Hematopoietic multipotent progenitor cell (in vitro differentiated cells): ENCODE results near the gene CCL18. TPM values are rescaled to one million over a fixed set of nuclear protein-coding genes. Genes with fewer than 3 reads are reported as not detected.
"Not testable (repeated sequence)": the region's sequence is repeated elsewhere in the genome, so short reads cannot be mapped to it uniquely, and the experiment has no call there.

Experiments
- DNase-seq, 3 donors: peaks; one replicate each; pipeline ENCODE4 v3.0.0-alpha.2; 2011 to 2015; ENCODE audit warnings: low read depth in 2 of 3, low spot score in 2 of 3
- total RNA-seq: library from RNA; depleted of rRNA; stranded (reverse); fragments of >200 nt; gene quantifications from one replicate; pipeline ENCODE4 v1.2.3, GENCODE V29; 2012

CCL18 gene, protein sequence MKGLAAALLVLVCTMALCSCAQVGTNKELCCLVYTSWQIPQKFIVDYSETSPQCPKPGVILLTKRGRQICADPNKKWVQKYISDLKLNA
- not detected for total RNA-seq

DNA sequence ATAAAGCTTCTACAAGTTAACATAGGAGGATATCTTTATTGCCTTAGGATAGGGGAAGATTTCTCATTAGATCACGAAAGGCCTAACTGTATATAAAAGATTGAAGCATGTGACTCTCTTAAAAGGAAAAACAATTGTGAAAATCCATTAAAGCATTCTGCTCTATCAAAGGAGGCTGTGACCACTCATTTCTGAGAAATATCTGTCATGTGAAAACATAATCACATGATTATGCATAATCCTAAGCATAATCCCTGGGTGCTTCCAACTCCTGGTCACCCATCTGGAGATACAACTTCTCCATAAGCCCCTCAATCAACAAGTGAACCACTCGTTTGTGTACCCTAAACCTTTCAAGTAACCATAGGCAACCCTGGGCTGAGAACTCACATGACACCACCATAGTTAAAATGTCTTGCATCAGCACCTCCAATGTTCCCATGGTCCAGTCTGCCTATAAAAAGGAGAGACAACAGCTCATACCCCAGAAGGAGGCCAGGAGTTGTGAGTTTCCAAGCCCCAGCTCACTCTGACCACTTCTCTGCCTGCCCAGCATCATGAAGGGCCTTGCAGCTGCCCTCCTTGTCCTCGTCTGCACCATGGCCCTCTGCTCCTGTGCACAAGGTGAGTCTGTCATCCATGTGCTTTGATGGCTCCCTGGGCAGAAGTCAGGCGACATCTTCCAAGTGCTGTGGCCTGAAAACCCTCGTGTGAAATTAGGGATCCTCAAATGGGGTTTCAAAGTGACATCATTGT is at the start of gene CCL18:
TSS of gene CCL18 (plus strand) at position 487 of the 756 bp plus-strand sequence. CDS start at position 558, 71 bp downstream.
- DNase-seq = no peak

DNA sequence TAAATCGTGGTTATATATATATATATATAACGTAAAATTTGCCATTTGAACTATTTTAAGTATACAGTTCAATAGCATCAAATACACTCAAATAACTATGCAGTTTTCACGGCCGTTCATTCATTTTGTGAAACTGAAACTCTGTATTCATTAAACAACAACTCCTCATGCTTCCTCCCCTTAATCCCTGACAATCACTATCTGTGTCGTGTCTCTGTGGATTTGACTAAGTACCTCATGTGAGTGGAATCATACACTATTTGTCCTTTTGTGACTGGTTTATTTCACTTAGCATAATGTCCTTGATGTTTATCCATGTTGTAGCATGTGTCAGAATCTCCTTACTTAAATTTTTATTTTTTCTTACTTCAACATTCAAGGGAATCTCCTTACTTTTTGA is 49.1 kb upstream of the CCL18 start:
- no peak for DNase-seq

- DNase-seq = not testable (repeated sequence)
Observed at GRCh38 chr17:36015895-36016294, 48.2 kb upstream of the CCL18 start.

DNA sequence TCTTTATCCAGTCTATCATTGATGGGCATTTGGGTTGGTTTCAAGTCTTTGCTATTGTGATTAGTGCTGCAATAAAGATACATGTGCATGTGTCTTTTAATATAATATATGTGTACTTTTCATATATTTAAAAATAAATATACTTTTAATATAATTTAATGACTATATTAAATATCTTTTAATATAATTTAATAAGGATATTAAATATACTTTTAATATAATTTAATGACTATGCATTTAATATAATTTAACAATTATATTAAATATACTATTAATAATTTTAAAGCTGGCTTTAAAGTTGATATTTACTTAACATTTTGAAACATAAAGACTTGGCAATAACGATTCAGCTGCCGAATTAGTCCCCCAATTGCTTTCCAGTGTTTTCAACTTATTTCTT is 47.5 kb upstream of the CCL18 start:
- DNase-seq = no peak

DNA sequence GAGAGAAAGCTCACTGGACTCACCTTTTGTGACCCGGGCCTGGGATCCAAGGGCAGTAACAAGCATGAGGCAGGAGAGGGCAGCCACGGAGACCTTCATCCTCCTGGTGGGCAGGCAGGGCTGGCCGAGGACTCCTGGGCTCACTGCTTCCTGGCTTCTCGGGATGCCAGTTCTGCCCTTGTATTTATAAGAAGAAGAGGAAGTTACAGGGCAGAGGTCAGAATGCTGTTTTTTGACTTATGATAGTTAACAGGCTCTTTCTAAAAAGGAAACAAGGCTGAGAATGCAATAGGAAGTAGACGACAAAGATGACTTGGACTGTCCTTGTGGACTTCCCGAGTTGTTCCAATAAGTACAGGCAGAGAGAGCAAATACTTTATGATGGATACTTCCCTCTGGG is 46.3 kb upstream of the CCL18 start, which contains the start of gene CCL23:
TSS of gene CCL23 (minus strand) at position 174 of the 400 bp plus-strand sequence. CDS start at position 99, 75 bp downstream.
- DNase-seq = peak in 1 of 3 donors; percentile 56

- no peak for DNase-seq
Observed at GRCh38 chr17:36019423-36019822, 44.6 kb upstream of the CCL18 start.

- DNase-seq = no peak
Observed at GRCh38 chr17:36024106-36024869, 39.8 kb upstream of the CCL18 start.

DNA sequence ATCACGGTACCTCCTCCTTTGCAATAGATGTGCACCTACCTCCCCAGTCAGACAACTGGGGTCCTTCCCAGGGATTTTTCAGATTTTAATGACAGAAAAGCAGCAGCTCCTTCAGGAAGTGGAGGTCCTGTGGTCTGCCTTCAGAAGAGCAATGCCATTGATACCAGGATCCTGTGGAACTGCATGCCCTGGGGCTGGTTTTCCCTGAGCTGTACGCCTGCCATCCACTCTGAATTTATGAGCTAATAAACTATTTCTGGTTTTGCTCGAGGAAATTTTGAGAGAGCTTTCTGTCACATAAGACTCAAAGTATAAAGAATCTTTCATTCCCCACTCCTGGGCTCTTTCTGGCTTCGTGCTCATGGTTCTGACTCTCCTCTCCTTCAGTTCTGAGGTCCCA is 36.3 kb upstream of the CCL18 start:
- no peak for DNase-seq

DNA sequence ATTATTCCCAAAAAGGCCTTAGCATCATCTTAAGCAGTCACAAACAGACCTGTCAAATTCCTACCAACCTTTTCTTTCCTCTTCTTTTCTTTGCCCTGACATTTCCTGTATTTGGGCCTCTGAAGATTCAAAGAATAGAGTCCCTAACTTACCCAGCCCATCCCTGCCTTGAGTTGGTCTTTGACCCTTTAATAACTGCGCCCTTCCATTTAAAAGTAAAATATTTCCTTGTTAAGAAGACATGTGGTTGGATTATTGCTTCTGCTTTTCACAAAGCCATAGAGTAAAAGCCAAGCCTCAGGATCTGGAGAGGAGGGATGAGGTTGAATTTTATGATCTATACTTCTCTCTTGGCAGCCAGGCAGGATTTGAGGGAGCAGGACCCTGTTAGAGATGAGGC is 33.1 kb upstream of the CCL18 start:
- DNase-seq = no peak

DNA sequence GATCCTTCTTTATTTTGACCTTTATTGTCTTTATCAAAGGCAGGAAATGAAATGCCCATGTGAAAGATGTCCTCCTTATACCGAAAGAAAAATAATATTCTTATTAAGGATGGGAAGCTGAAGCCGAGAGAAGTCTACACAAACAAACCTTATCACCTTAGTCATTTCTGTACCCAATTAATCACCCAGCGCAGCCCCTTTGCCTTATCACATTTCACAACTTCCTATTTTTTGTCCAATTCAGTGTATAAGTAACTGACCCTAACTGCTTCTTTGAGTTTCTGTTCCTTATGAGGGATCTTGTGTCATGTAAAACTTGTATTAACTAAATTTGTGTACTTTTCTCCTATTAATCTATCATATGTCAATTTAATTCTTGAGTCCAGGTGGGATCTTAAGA is 29.9 kb upstream of the CCL18 start:
- peak in 2 of 3 donors; percentile 46 to 76 for DNase-seq

GRCh38 chr17:36036235-36036634 is 27.8 kb upstream of the CCL18 start:
- DNase-seq = peak in 1 of 3 donors; percentile 32

- DNase-seq = no peak
Observed at GRCh38 chr17:36048066-36048465, 16.0 kb upstream of the CCL18 start.

- no peak for DNase-seq
Observed at GRCh38 chr17:36049643-36050042, 14.4 kb upstream of the CCL18 start.

- no peak for DNase-seq
Observed at GRCh38 chr17:36055171-36055570, 8.9 kb upstream of the CCL18 start.

DNA sequence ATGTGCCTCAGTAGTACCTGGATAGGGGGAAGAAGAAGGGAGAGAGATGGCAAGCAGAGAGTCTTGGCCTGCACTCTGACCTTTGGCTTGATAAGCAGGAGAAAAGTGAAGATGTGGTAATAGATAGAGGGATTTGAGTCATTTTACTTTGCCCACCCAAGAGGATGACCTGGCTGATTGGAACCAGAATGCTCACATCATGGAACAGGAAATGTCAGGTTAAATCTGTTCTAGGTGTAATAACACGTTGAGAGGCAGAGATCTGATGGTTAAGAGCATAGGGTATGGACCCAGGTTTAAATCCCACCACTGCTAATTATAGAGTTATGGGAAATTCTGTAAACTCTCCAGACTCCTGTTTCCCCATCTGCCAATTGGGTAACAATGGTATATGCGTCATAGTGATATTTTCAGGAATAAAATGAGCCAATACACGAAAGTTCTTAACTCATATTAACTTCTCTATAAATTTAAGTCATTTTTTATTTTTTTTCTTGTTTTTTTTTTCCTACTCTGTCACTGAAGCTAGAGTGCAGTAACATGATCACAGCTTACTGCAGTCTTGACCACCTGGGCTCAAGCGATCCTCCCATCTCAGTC is 8.1 kb upstream of the CCL18 start:
- no peak for DNase-seq

GRCh38 chr17:36057911-36058310 is 6.2 kb upstream of the CCL18 start:
- no peak for DNase-seq

DNA sequence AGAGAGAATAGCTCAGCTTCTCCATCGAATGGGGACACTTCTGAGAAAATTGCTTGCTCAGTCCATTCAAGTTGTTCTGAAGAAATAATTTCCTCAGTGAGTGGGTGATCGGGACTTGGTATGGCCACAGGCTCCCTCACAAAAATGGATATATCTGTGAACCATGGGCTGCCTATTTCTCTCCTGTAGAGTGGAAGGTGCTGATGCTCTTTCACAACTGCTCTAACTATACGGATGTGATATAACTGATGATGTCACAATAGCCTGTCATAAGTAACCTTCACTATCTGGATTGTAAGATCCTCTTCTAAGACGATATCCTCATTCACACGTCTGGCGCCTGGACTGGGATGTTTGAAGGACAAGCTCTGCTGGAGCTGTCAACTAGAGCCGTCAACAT is 4.7 kb upstream of the CCL18 start:
- no peak for DNase-seq

DNA sequence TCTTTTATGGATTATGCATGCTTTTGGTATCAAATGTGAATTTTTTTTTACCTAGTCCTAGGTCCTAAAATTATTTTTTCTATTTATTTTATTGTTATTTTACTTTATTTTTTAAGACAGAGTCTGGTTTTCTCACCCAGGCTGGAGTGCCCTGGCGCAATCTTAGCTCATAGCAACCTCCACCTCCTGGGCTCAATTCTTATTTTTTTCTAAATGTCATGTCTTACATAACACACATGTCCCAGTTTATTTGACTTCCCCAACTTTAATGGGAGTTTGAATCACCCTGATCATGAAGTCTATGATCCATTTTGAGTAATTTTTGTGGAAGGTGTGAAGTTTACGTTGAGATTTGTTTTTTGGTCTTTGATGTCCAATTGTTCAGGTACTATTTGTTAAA is 3.3 kb upstream of the CCL18 start:
- no peak for DNase-seq

GRCh38 chr17:36066365-36066985 is 2.4 kb downstream of the CCL18 start:
- DNase-seq = no peak

GRCh38 chr17:36068524-36068923 is 4.5 kb downstream of the CCL18 start:
- no peak for DNase-seq

DNA sequence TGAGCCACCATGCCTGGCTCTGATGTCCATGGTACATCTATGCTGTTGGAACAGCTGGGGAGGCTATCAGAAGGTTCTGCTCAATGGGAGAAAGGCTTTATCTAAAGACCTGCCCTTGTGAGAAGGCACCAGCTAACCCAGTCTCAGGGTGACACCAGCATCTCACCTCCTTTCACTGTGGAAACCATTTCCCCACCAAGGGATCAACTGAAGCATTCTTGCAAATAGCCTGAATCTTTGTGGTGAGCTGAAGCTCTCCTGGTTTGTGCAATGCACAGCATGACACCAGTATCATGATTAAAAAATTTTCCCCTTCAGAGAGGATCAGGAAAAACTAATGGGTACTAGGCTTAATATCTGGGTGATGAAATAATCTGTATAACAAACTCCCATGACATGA is 5.1 kb downstream of the CCL18 start:
- no peak for DNase-seq
